NCI-H1436 (cell line): Measurements from ENCODE around the gene MEF2C.
"Not testable (repeated sequence)": the region's sequence is repeated elsewhere in the genome, so short reads cannot be mapped to it uniquely, and the experiment has no call there.

Experiments used
- DNase-seq: peaks from one replicate; lab custom pipeline; 2025; lab: John Stamatoyannopoulos, UW

The MEF2C gene

GRCh38 chr5:88803309-88803708 is 79.7 kb downstream of the MEF2C start:
- no peak for DNase-seq

- DNase-seq: no peak
These were observed 82.9 kb downstream of the MEF2C start for GRCh38 chr5:88799938-88800535.

- DNase-seq: not testable (repeated sequence)
These were observed 84.1 kb downstream of the MEF2C start for GRCh38 chr5:88798933-88799332.

- DNase-seq: not testable (repeated sequence)
These were observed 89.2 kb downstream of the MEF2C start for GRCh38 chr5:88793797-88794196.

GRCh38 chr5:88792144-88792840 is 90.7 kb downstream of the MEF2C start:
- DNase-seq: no peak

- no peak for DNase-seq
These were observed 95.1 kb downstream of the MEF2C start for GRCh38 chr5:88787856-88788255.

GRCh38 chr5:88786789-88787188 is 96.2 kb downstream of the MEF2C start:
- DNase-seq: no peak

- no peak for DNase-seq
These were observed 97.0 kb downstream of the MEF2C start for GRCh38 chr5:88785746-88786565.

- no peak for DNase-seq
These were observed 100.4 kb downstream of the MEF2C start for GRCh38 chr5:88782571-88782970.

- no peak for DNase-seq
These were observed 102.2 kb downstream of the MEF2C start for GRCh38 chr5:88780736-88781135.

GRCh38 chr5:88778736-88779135 is 104.2 kb downstream of the MEF2C start:
- no peak for DNase-seq

- no peak for DNase-seq
These were observed 106.3 kb downstream of the MEF2C start for GRCh38 chr5:88776692-88777091.

- no peak for DNase-seq
These were observed 110.2 kb downstream of the MEF2C start for GRCh38 chr5:88772831-88773230.

- DNase-seq: no peak
These were observed 110.9 kb downstream of the MEF2C start for GRCh38 chr5:88772047-88772446.

GRCh38 chr5:88770276-88771257 is 112.4 kb downstream of the MEF2C start:
- no peak for DNase-seq

GRCh38 chr5:88769165-88769564 is 113.8 kb downstream of the MEF2C start:
- DNase-seq: no peak

- DNase-seq: no peak
These were observed 114.6 kb downstream of the MEF2C start for GRCh38 chr5:88768411-88768810.

- no peak for DNase-seq
These were observed 117.2 kb downstream of the MEF2C start for GRCh38 chr5:88765798-88766197.

- no peak for DNase-seq
These were observed 117.8 kb downstream of the MEF2C start for GRCh38 chr5:88765171-88765570.

- DNase-seq: no peak
These were observed 121.0 kb downstream of the MEF2C start for GRCh38 chr5:88761939-88762338.

GRCh38 chr5:88761269-88761850 is 121.6 kb downstream of the MEF2C start:
- no peak for DNase-seq
